HUES6 (cell line): ENCODE data around the gene IBTK.
"Not testable (repeated sequence)": the region's sequence is repeated elsewhere in the genome, so short reads cannot be mapped to it uniquely, and the experiment has no call there.

Experiments used
- H3K27ac ChIP-seq: 2 replicates; pipeline ENCODE4 v1.7.0; 2013; ENCODE audit warnings: low read depth, mild to moderate bottlenecking, low read length, inconsistent platforms
- H3K27me3 ChIP-seq: 2 replicates; pipeline ENCODE4 v1.6.1; 2013; ENCODE audit warnings: low read length; ENCODE audit not compliant: control insufficient read depth, insufficient read depth
- H3K36me3 ChIP-seq: 2 replicates; pipeline ENCODE4 v1.6.1; 2013; ENCODE audit warnings: low read length; ENCODE audit not compliant: control insufficient read depth, insufficient read depth
- H3K4me1 ChIP-seq: 2 replicates; pipeline ENCODE4 v1.6.1; 2013; ENCODE audit warnings: low read length; ENCODE audit not compliant: control insufficient read depth, insufficient read depth
- H3K4me3 ChIP-seq: 2 replicates; pipeline ENCODE4 v1.5.1; 2013; ENCODE audit warnings: low read depth, low read length
- H3K9ac ChIP-seq: one replicate; pipeline ENCODE4 v1.6.1; 2013; ENCODE audit warnings: mild to moderate bottlenecking, low read length
- H3K9me3 ChIP-seq: 2 replicates; pipeline ENCODE4 v1.6.1; 2013; ENCODE audit warnings: low read depth, low read length; ENCODE audit not compliant: control insufficient read depth, insufficient read depth

IBTK gene

GRCh38 chr6:82263916-82264315 lies 16.4 kb upstream of the IBTK start:
- H3K27ac ChIP-seq, result no peak overlapping the region
- H3K9me3 ChIP-seq, result no peaks in the 10 kb centered on the region
- no peaks in the 10 kb centered on the region for H3K27me3 ChIP-seq
- H3K9ac ChIP-seq, result no peak overlapping the region
- H3K4me3 ChIP-seq, result no peak overlapping the region
- H3K36me3 ChIP-seq, result no peaks in the 10 kb centered on the region
- H3K4me1 ChIP-seq, result peaks cover 20% of the 10 kb centered on the region

GRCh38 chr6:82260997-82261732 lies 13.6 kb upstream of the IBTK start:
- Histone ChIP-seq H3K4me3 (no peak overlapping the region), H3K9me3 (no peaks in the 10 kb centered on the region), H3K27ac (0 out of 2 replicates have a peak overlapping the region, but pooled peaks have one; percentile 8), H3K36me3 (no peaks in the 10 kb centered on the region), H3K9ac (no peak overlapping the region), H3K4me1 (peaks cover 28% of the 10 kb centered on the region), H3K27me3 (no peaks in the 10 kb centered on the region)

- Histone ChIP-seq H3K4me1 (peaks cover 36% of the 10 kb centered on the region), H3K27ac (no peak overlapping the region), H3K4me3 (no peak overlapping the region), H3K9me3 (no peaks in the 10 kb centered on the region), H3K9ac (no peak overlapping the region), H3K27me3 (no peaks in the 10 kb centered on the region), H3K36me3 (no peaks in the 10 kb centered on the region)
These were observed 11.8 kb upstream of the IBTK start for GRCh38 chr6:82259389-82259788.

GRCh38 chr6:82257088-82257774 lies 9.7 kb upstream of the IBTK start:
- Histone ChIP-seq H3K9ac (no peak overlapping the region), H3K36me3 (no peaks in the 10 kb centered on the region), H3K27ac (no peak overlapping the region), H3K4me3 (no peak overlapping the region), H3K9me3 (no peaks in the 10 kb centered on the region), H3K27me3 (no peaks in the 10 kb centered on the region), H3K4me1 (peaks cover 36% of the 10 kb centered on the region)

GRCh38 chr6:82254722-82255121 lies 7.2 kb upstream of the IBTK start:
- H3K27ac ChIP-seq, H3K36me3 ChIP-seq, H3K9me3 ChIP-seq, H3K27me3 ChIP-seq, H3K9ac ChIP-seq, H3K4me3 ChIP-seq: not testable (repeated sequence)
- H3K4me1 ChIP-seq, result peaks cover 16% of the 10 kb centered on the region

- Histone ChIP-seq H3K9me3 (no peaks in the 10 kb centered on the region), H3K36me3 (no peaks in the 10 kb centered on the region), H3K4me3 (no peak overlapping the region), H3K9ac (no peak overlapping the region), H3K27ac (no peak overlapping the region), H3K27me3 (no peaks in the 10 kb centered on the region), H3K4me1 (peaks cover 19% of the 10 kb centered on the region)
These were observed 4.4 kb upstream of the IBTK start for GRCh38 chr6:82251942-82252341.

- Histone ChIP-seq H3K9ac (no peak overlapping the region), H3K27me3 (no peaks in the 10 kb centered on the region), H3K36me3 (0 out of 2 replicates have a peak, but pooled peaks cover 1% of the 10 kb centered on the region), H3K9me3 (no peaks in the 10 kb centered on the region), H3K4me3 (no peak overlapping the region), H3K4me1 (peaks cover 9% of the 10 kb centered on the region), H3K27ac (no peak overlapping the region)
These were observed 2.1 kb upstream of the IBTK start for GRCh38 chr6:82249381-82250253.

GRCh38 chr6:82248273-82248735 lies 760 bp upstream of the IBTK start:
- Histone ChIP-seq H3K27me3 (no peaks in the 10 kb centered on the region), H3K4me1 (peaks cover 9% of the 10 kb centered on the region), H3K27ac (peak overlapping the region; percentile 11; the same call in 1 of the 2 replicates), H3K9me3 (0 out of 2 replicates have a peak, but pooled peaks cover 1% of the 10 kb centered on the region), H3K36me3 (peaks cover 7% of the 10 kb centered on the region; the same call in 1 of the 2 replicates), H3K9ac (peak overlapping the region; percentile 97), H3K4me3 (peak overlapping the region; percentile 72)

GRCh38 chr6:82246802-82247504 lies 591 bp downstream of the IBTK start:
- Histone ChIP-seq H3K9ac (peak overlapping the region; percentile 97), H3K4me3 (peak overlapping the region; percentile 72), H3K27ac (peak overlapping the region; percentile 96), H3K4me1 (peaks cover 9% of the 10 kb centered on the region), H3K9me3 (0 out of 2 replicates have a peak, but pooled peaks cover 2% of the 10 kb centered on the region), H3K36me3 (peaks cover 11% of the 10 kb centered on the region), H3K27me3 (no peaks in the 10 kb centered on the region)

GRCh38 chr6:82246370-82246769 lies 1.2 kb downstream of the IBTK start:
- H3K4me1 ChIP-seq, result peaks cover 9% of the 10 kb centered on the region
- peak overlapping the region; percentile 72 for H3K4me3 ChIP-seq
- 0 out of 2 replicates have a peak, but pooled peaks cover 2% of the 10 kb centered on the region for H3K9me3 ChIP-seq
- H3K9ac ChIP-seq, result peak overlapping the region; percentile 97
- peaks cover 11% of the 10 kb centered on the region for H3K36me3 ChIP-seq
- H3K27me3 ChIP-seq, result no peaks in the 10 kb centered on the region
- peak overlapping the region; percentile 96; the same call in 1 of the 2 replicates for H3K27ac ChIP-seq
